Large intestine (tissue), 3 donors: ENCODE data around the gene CDYL2. TPM values are rescaled to one million over a fixed set of nuclear protein-coding genes. Genes with fewer than 3 reads are reported as not detected.
"Not testable (repeated sequence)": the region's sequence is repeated elsewhere in the genome, so short reads cannot be mapped to it uniquely, and the experiment has no call there.

Source experiments
- DNase-seq, 2 donors: peaks; one replicate each; pipeline versions ENCODE4 v3.0.0 to v3.0.0-alpha.2; 2013
- H3K27ac ChIP-seq: one replicate; pipeline ENCODE4 v1.5.1; 2013; ENCODE audit warnings: low read length
- H3K27me3 ChIP-seq: 2 replicates; pipeline ENCODE4 v1.6.1; 2013; ENCODE audit warnings: low read length; ENCODE audit not compliant: control insufficient read depth, insufficient read depth
- H3K36me3 ChIP-seq: 2 replicates; pipeline ENCODE4 v1.6.1; 2013; ENCODE audit warnings: low read length; ENCODE audit not compliant: control insufficient read depth, insufficient read depth
- H3K4me1 ChIP-seq: one replicate; pipeline ENCODE4 v1.6.1; 2013; ENCODE audit warnings: low read length; ENCODE audit not compliant: control insufficient read depth, insufficient read depth
- H3K4me3 ChIP-seq: one replicate; pipeline ENCODE4 v1.5.1; 2013; ENCODE audit warnings: low read length
- H3K9me3 ChIP-seq: one replicate; pipeline ENCODE4 v1.6.1; 2013; ENCODE audit warnings: mild to moderate bottlenecking, low read depth, low read length, moderate library complexity; ENCODE audit not compliant: control insufficient read depth
- WGBS: methylation state at CpG from one replicate; pipeline ENCODE4 v1.1.5; 2013; ENCODE audit warnings: low lambda C conversion rate; ENCODE audit not compliant: insufficient coverage; 5-methylcytosine and 5-hydroxymethylcytosine counted together
- polyA plus RNA-seq: library from polyadenylated mRNA; unstranded; fragments of 120-200 nt; gene quantifications from one replicate; pipeline ENCODE4 v1.2.1, GENCODE V29; 2013

The CDYL2 gene
- polyA plus RNA-seq, 1 donor, result 5.1 TPM

GRCh38 chr16:80652441-80652840 is 152.0 kb downstream of the CDYL2 start:
- no CpG with 5 or more reads among the region's 5 CpGs for WGBS

DNA sequence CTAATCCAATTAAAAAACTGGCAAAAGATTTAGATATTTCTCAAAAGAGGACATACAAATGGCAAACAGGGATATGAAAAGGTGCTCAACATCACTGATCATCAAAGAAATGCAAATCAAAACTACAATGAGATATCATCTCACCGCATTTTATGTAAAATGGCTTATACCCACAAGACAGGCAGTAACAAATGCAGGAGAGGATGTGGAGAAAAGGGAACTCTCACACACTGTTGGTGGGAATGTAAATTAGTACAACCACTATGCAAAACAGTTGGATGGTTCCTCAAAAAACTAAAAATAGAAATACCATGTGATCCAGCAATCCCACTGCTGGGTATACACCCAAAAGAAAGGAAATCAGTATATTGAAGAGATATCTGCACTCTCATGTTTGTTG is 154.1 kb downstream of the CDYL2 start:
- DNase-seq, H3K36me3 ChIP-seq, H3K9me3 ChIP-seq, H3K4me3 ChIP-seq, H3K27me3 ChIP-seq, H3K4me1 ChIP-seq, H3K27ac ChIP-seq: not testable (repeated sequence)
- no CpG with 5 or more reads among the region's 1 CpG for WGBS

More at GRCh38 chr16:80652441-80652840, 152.0 kb downstream of the CDYL2 start:
- no peak for DNase-seq
- H3K27me3 ChIP-seq, result no peaks in the 10 kb centered on the region
- H3K27ac ChIP-seq, result no peak overlapping the region
- H3K4me3 ChIP-seq, result no peak overlapping the region
- no peaks in the 10 kb centered on the region for H3K36me3 ChIP-seq
- H3K9me3 ChIP-seq, result no peaks in the 10 kb centered on the region
- no peaks in the 10 kb centered on the region for H3K4me1 ChIP-seq

GRCh38 chr16:80640316-80640715 is 164.1 kb downstream of the CDYL2 start:
- Histone ChIP-seq H3K27ac (no peak overlapping the region), H3K4me3 (no peak overlapping the region), H3K4me1 (no peaks in the 10 kb centered on the region), H3K36me3 (no peaks in the 10 kb centered on the region), H3K9me3 (no peaks in the 10 kb centered on the region), H3K27me3 (no peaks in the 10 kb centered on the region)
- no peak for DNase-seq
- WGBS, result no CpG with 5 or more reads among the region's 3 CpGs

DNA sequence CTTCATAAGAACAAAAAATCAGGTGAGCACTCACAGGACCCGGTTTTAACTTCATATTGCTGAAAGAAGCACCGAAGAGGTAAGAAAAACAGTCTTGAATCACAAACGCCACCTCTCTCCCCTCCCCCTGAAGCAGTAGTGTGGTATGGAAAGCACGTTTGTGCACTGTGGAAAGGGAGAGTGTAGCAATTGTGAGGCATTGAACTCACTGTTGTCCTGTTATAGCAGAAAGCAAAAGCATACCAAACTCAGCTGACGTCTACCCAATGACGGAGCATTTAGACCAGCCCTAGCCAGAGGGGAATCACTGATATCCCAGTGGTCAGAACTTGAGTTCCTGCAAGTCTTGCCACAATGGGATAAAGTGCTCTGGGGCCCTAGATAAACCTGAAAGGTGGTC is 164.8 kb downstream of the CDYL2 start:
- no peaks in the 10 kb centered on the region for H3K27me3 ChIP-seq
- WGBS, result no CpG with 5 or more reads among the region's 6 CpGs
- DNase-seq, result no peak
- H3K36me3 ChIP-seq, result no peaks in the 10 kb centered on the region
- H3K4me3 ChIP-seq, result no peak overlapping the region
- H3K4me1 ChIP-seq, result no peaks in the 10 kb centered on the region
- H3K9me3 ChIP-seq, result no peaks in the 10 kb centered on the region
- H3K27ac ChIP-seq, result no peak overlapping the region

DNA sequence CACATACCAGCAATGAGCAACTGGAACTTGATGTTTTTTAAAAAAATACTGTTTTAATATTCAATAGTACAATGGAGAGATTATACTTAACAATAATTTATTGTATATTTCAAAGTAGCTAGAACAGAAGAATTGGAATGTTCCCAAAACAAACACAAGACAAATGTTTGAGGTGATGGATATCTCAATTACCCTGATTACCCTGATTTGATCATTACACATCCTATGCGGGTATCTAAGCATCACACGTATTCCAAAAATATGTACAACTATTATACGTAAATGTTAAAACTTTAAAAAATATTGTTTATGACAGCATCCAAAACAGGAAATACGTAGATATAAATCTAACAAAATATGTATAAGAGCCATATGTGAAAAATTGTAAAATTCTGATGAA is 166.8 kb downstream of the CDYL2 start:
- Histone ChIP-seq H3K4me3 (no peak overlapping the region), H3K27ac (no peak overlapping the region), H3K36me3 (no peaks in the 10 kb centered on the region), H3K27me3 (no peaks in the 10 kb centered on the region), H3K9me3 (no peaks in the 10 kb centered on the region), H3K4me1 (no peaks in the 10 kb centered on the region)
- WGBS, result 96% methylated on average over 4 of the region's 4 CpGs
- no peak for DNase-seq

DNA sequence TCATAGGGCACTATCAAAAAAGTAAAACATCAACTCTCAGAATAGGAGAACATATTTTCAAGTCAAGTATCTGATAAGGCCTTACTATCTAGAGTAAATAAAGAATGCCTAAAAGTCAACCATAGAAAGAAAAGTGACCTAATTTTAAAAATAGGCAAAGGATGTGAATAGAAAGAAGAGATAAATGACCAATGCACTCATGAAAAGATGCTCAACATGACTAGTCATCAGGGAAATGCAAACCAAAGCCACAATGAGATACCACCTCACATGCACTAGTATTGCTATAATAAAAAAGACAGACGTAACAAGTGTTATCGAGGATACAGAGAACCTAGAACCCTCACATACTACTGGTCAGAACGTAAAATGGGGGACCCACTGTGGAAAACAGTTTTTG is 172.8 kb downstream of the CDYL2 start:
- Histone ChIP-seq H3K4me1 (no peaks in the 10 kb centered on the region), H3K27ac (no peak overlapping the region), H3K27me3 (no peaks in the 10 kb centered on the region), H3K4me3 (no peak overlapping the region), H3K36me3 (no peaks in the 10 kb centered on the region), H3K9me3 (no peaks in the 10 kb centered on the region)
- 100% methylated on average over 3 of the region's 3 CpGs for WGBS
- no peak for DNase-seq

- Histone ChIP-seq H3K27ac (no peak overlapping the region), H3K36me3 (no peaks in the 10 kb centered on the region), H3K4me1 (no peaks in the 10 kb centered on the region), H3K9me3 (no peaks in the 10 kb centered on the region), H3K27me3 (no peaks in the 10 kb centered on the region), H3K4me3 (no peak overlapping the region)
- DNase-seq, result no peak
- WGBS, result no CpG with 5 or more reads among the region's 3 CpGs
Measured at GRCh38 chr16:80628254-80628653, 176.1 kb downstream of the CDYL2 start.

DNA sequence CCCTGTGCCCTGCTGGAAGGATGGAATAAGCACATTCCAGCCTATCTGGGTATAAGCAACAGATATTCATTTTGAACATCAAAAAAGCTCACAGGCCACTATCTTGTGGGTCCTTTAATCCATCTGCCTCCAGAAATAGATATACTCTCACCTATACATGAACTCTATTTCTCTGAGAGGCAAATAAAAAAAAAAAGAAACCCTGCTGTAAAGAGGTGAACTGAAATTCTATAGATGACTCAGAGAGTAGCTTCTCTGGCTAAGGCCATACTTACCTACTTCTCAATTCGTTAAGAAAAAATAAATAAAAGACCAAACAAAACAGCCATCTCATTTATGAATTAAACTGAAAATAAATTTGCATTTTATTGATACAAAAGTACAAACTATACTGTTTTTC is 177.3 kb downstream of the CDYL2 start:
- no peak overlapping the region for H3K27ac ChIP-seq
- H3K27me3 ChIP-seq, result no peaks in the 10 kb centered on the region
- H3K4me1 ChIP-seq, result no peaks in the 10 kb centered on the region
- H3K4me3 ChIP-seq, result no peak overlapping the region
- no peaks in the 10 kb centered on the region for H3K9me3 ChIP-seq
- WGBS, result 60% methylated on average over 1 of the region's 1 CpG
- DNase-seq, result no peak
- no peaks in the 10 kb centered on the region for H3K36me3 ChIP-seq

- H3K9me3 ChIP-seq, result no peaks in the 10 kb centered on the region
- no peaks in the 10 kb centered on the region for H3K27me3 ChIP-seq
- no peak for DNase-seq
- H3K4me1 ChIP-seq, result no peaks in the 10 kb centered on the region
- no CpG with 5 or more reads among the region's 4 CpGs for WGBS
- H3K4me3 ChIP-seq, result no peak overlapping the region
- no peaks in the 10 kb centered on the region for H3K36me3 ChIP-seq
- no peak overlapping the region for H3K27ac ChIP-seq
Measured at GRCh38 chr16:80623376-80623775, 181.0 kb downstream of the CDYL2 start.

- H3K4me1 ChIP-seq, result no peaks in the 10 kb centered on the region
- no peak overlapping the region for H3K4me3 ChIP-seq
- H3K27me3 ChIP-seq, result no peaks in the 10 kb centered on the region
- H3K27ac ChIP-seq, result no peak overlapping the region
- no peak for DNase-seq
- no peaks in the 10 kb centered on the region for H3K9me3 ChIP-seq
- no peaks in the 10 kb centered on the region for H3K36me3 ChIP-seq
- WGBS, result no CpG with 5 or more reads among the region's 3 CpGs
Measured at GRCh38 chr16:80622007-80622406, 182.4 kb downstream of the CDYL2 start.

DNA sequence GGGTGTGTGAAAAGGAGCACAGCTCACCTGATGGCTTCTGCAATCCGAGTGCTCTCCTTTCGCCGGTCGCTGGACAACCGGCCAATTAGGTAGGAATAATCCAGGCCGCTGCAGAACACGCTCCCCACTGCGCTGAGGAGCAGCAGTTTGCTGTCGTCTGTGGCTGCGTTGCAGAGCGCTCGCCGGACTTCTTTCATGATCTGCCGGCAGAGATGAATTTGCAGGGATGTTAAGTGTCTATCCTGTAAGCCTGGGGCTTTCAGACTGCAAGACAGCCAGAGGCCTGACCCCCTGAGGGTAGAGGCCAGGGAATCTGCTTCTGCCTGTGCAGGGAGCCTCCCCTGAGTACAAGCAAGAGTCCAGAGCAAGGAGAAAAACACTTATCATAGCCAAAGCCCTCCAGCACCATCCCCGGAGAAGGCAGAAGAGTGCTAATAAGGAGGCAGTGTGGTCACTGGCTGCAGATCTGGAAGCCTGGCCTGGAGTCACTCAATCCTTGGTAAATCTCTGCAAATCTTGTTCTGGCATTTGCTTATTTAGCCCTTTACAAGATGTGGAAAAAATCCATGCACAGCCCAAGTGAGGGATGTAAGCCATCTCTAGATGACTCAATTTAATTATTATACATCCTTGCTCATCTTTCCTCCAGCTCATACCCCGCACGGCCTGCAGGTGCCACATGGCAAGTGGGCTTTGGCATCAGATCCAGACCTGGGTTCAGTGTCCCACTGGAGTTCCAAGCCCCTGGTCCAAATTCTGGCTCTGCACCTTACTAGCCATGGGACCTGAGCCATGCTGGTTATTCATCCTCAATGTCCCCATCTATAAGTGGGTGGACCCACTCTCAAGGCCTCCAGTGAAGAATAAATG is 183.4 kb downstream of the CDYL2 start:
- no peaks in the 10 kb centered on the region for H3K4me1 ChIP-seq
- H3K4me3 ChIP-seq, result no peak overlapping the region
- DNase-seq, result no peak
- H3K9me3 ChIP-seq, result no peaks in the 10 kb centered on the region
- WGBS, result no CpG with 5 or more reads among the region's 17 CpGs
- H3K27me3 ChIP-seq, result no peaks in the 10 kb centered on the region
- H3K36me3 ChIP-seq, result no peaks in the 10 kb centered on the region
- no peak overlapping the region for H3K27ac ChIP-seq
